Neural progenitor cell (in vitro differentiated cells): ENCODE data around the gene IL1RAPL1. TPM values are rescaled to one million over a fixed set of nuclear protein-coding genes. Genes with fewer than 3 reads are reported as not detected.

ENCODE experiments used
- DNase-seq: peaks from one replicate; pipeline ENCODE4 v3.0.0-alpha.2; 2016; ENCODE audit warnings: low spot score
- H2AFZ ChIP-seq: fragments of 200-600 bp; sonication (generic); replicated peaks from 2 replicates; pipeline ENCODE4 v1.6.1; 2016; ENCODE audit warnings: antibody characterized with exemption
- H3F3A ChIP-seq: fragments of 200-600 bp; sonication (generic); 2 replicates; pipeline ENCODE4 v1.6.1; 2016; ENCODE audit warnings: antibody characterized with exemption, low read depth
- H3K27ac ChIP-seq: fragments of 200-600 bp; sonication (generic); 2 replicates; pipeline ENCODE4 v1.5.1; 2016; ENCODE audit warnings: mild to moderate bottlenecking
- H3K27me3 ChIP-seq: fragments of 200-600 bp; sonication (generic); 2 replicates; pipeline ENCODE4 v1.6.1; 2016; ENCODE audit warnings: mild to moderate bottlenecking, moderate library complexity
- H3K36me3 ChIP-seq: fragments of 200-600 bp; sonication (generic); 2 replicates; pipeline ENCODE4 v1.5.1; 2016
- H3K4me1 ChIP-seq: fragments of 200-600 bp; sonication (generic); 2 replicates; pipeline ENCODE4 v1.6.1; 2016; ENCODE audit warnings: mixed run types
- H3K4me2 ChIP-seq: fragments of 200-600 bp; sonication (generic); 2 replicates; pipeline ENCODE4 v1.6.1; 2016
- H3K4me3 ChIP-seq: fragments of 200-600 bp; sonication (generic); 2 replicates; pipeline ENCODE4 v1.5.1; 2016
- H3K79me2 ChIP-seq: fragments of 200-600 bp; sonication (generic); 2 replicates; pipeline ENCODE4 v1.6.1; 2016; ENCODE audit warnings: low read depth
- H3K9ac ChIP-seq: fragments of 200-600 bp; sonication (generic); 2 replicates; pipeline ENCODE4 v1.6.1; 2016
- H3K9me3 ChIP-seq: fragments of 200-600 bp; sonication (generic); 2 replicates; pipeline ENCODE4 v1.5.1; 2016; ENCODE audit warnings: low read depth
- H4K20me1 ChIP-seq: fragments of 200-600 bp; sonication (generic); 2 replicates; pipeline ENCODE4 v1.6.1; 2016; ENCODE audit warnings: low read depth
- H3K27ac Mint-ChIP-seq: 3 replicates; pipeline ENCODE4 v1.8.0; 2021; ENCODE audit warnings: mixed read lengths
- H3K27me3 Mint-ChIP-seq: 2 replicates; pipeline ENCODE4 v1.8.0; 2022; ENCODE audit warnings: low read depth, mild to moderate bottlenecking, inconsistent platforms, moderate library complexity, mixed read lengths; ENCODE audit not compliant: insufficient read depth
- H3K36me3 Mint-ChIP-seq: 3 replicates; pipeline ENCODE4 v1.8.0; 2021; ENCODE audit warnings: mixed read lengths
- H3K4me1 Mint-ChIP-seq: 3 replicates; pipeline ENCODE4 v1.8.0; 2021; ENCODE audit warnings: mixed read lengths
- H3K4me3 Mint-ChIP-seq: 3 replicates; pipeline ENCODE4 v1.8.0; 2021; ENCODE audit warnings: mild to moderate bottlenecking, moderate library complexity, mixed read lengths
- H3K9me3 Mint-ChIP-seq: 3 replicates; pipeline ENCODE4 v1.8.0; 2020; ENCODE audit warnings: mixed read lengths
- CTCF ChIP-seq: fragments of 200-600 bp; sonication (generic); IDR thresholded peaks from 2 replicates; pipeline ENCODE4 v1.5.1; 2017; ENCODE audit warnings: antibody characterized with exemption, mild to moderate bottlenecking
- EZH2 ChIP-seq: fragments of 200-600 bp; sonication (generic); IDR thresholded peaks from 2 replicates; pipeline ENCODE4 v1.6.1; 2017; ENCODE audit warnings: antibody characterized with exemption, mild to moderate bottlenecking, moderate library complexity
- EZH2phosphoT487 ChIP-seq: fragments of 200-600 bp; sonication (generic); IDR thresholded peaks from 2 replicates; pipeline ENCODE4 v1.6.1; 2017; ENCODE audit warnings: antibody characterized with exemption
- total RNA-seq: library from RNA; depleted of rRNA; stranded (reverse); fragments of >200 nt; gene quantifications from 2 replicates; pipeline ENCODE4 v1.2.3, GENCODE V29; 2015; ENCODE audit warnings: low replicate concordance

IL1RAPL1 gene
- total RNA-seq, 1 donor from 2014 or later, result 13.4 TPM

GRCh38 chrX:29721152-29721551 lies 1133.9 kb downstream of the IL1RAPL1 start:
- Histone ChIP-seq H3K27me3 (no peaks in the 10 kb centered on the region), H4K20me1 (no peaks in the 10 kb centered on the region), H3K4me1 (no peaks in the 10 kb centered on the region), H3K4me3 (no peak overlapping the region), H2AFZ (no peak overlapping the region), H3K9me3 (no peaks in the 10 kb centered on the region), H3F3A (no peaks in the 10 kb centered on the region), H3K4me2 (no peak overlapping the region), H3K9ac (no peak overlapping the region), H3K27ac (no peak overlapping the region), H3K79me2 (no peaks in the 10 kb centered on the region), H3K36me3 (no peaks in the 10 kb centered on the region)
- no peak for DNase-seq
- no peaks in the 10 kb centered on the region for H3K36me3 Mint-ChIP-seq
- H3K27me3 Mint-ChIP-seq, result peaks cover 2% of the 10 kb centered on the region
- no peak overlapping the region for H3K27ac Mint-ChIP-seq
- H3K4me1 Mint-ChIP-seq, result no peaks in the 10 kb centered on the region
- TF ChIP-seq EZH2phosphoT487, result no peak
- TF ChIP-seq CTCF, result no peak
- TF ChIP-seq EZH2, result no peak
- H3K4me3 Mint-ChIP-seq, result no peak overlapping the region
- no peaks in the 10 kb centered on the region for H3K9me3 Mint-ChIP-seq

GRCh38 chrX:29724316-29724715 lies 1137.1 kb downstream of the IL1RAPL1 start:
- no peaks in the 10 kb centered on the region for H3K4me1 Mint-ChIP-seq
- H3K27me3 ChIP-seq, result no peaks in the 10 kb centered on the region
- H3F3A ChIP-seq, result no peaks in the 10 kb centered on the region
- no peaks in the 10 kb centered on the region for H3K36me3 Mint-ChIP-seq
- H3K27me3 Mint-ChIP-seq, result peaks cover 2% of the 10 kb centered on the region
- H3K36me3 ChIP-seq, result no peaks in the 10 kb centered on the region
- H3K4me3 ChIP-seq, result no peak overlapping the region
- no peak for DNase-seq
- H3K27ac Mint-ChIP-seq, result no peak overlapping the region
- TF ChIP-seq EZH2phosphoT487 (no peak), EZH2 (no peak), CTCF (no peak)
- no peak overlapping the region for H3K9ac ChIP-seq
- no peak overlapping the region for H2AFZ ChIP-seq
- H3K9me3 Mint-ChIP-seq, result no peaks in the 10 kb centered on the region
- no peaks in the 10 kb centered on the region for H3K79me2 ChIP-seq
- no peaks in the 10 kb centered on the region for H4K20me1 ChIP-seq
- no peak overlapping the region for H3K4me2 ChIP-seq
- H3K9me3 ChIP-seq, result no peaks in the 10 kb centered on the region
- no peaks in the 10 kb centered on the region for H3K4me1 ChIP-seq
- H3K27ac ChIP-seq, result no peak overlapping the region
- H3K4me3 Mint-ChIP-seq, result no peak overlapping the region

GRCh38 chrX:29726811-29727210 lies 1139.6 kb downstream of the IL1RAPL1 start:
- TF ChIP-seq EZH2phosphoT487, result no peak
- Mint-ChIP-seq H3K27ac (no peak overlapping the region), H3K36me3 (no peaks in the 10 kb centered on the region), H3K4me1 (no peaks in the 10 kb centered on the region), H3K4me3 (no peak overlapping the region), H3K9me3 (no peaks in the 10 kb centered on the region), H3K27me3 (peaks cover 2% of the 10 kb centered on the region)
- no peak for DNase-seq
- Histone ChIP-seq H3K9ac (no peak overlapping the region), H3K27ac (no peak overlapping the region), H3K9me3 (no peaks in the 10 kb centered on the region), H2AFZ (no peak overlapping the region), H3K79me2 (no peaks in the 10 kb centered on the region), H4K20me1 (no peaks in the 10 kb centered on the region), H3K4me2 (no peak overlapping the region), H3F3A (no peaks in the 10 kb centered on the region), H3K4me1 (peaks cover 5% of the 10 kb centered on the region), H3K4me3 (no peak overlapping the region), H3K36me3 (no peaks in the 10 kb centered on the region), H3K27me3 (no peaks in the 10 kb centered on the region)

GRCh38 chrX:29728639-29729038 lies 1141.4 kb downstream of the IL1RAPL1 start:
- H3K9me3 Mint-ChIP-seq, result no peaks in the 10 kb centered on the region
- Histone ChIP-seq H3K79me2 (no peaks in the 10 kb centered on the region), H3K27me3 (no peaks in the 10 kb centered on the region), H2AFZ (no peak overlapping the region), H3K4me2 (no peak overlapping the region), H3K9ac (no peak overlapping the region), H4K20me1 (no peaks in the 10 kb centered on the region), H3K4me1 (peaks cover 11% of the 10 kb centered on the region), H3K4me3 (no peak overlapping the region), H3F3A (no peaks in the 10 kb centered on the region), H3K27ac (no peak overlapping the region), H3K36me3 (no peaks in the 10 kb centered on the region), H3K9me3 (no peaks in the 10 kb centered on the region)
- no peaks in the 10 kb centered on the region for H3K4me1 Mint-ChIP-seq
- TF ChIP-seq EZH2phosphoT487 (no peak), EZH2 (no peak), CTCF (no peak)
- no peak overlapping the region for H3K27ac Mint-ChIP-seq
- H3K4me3 Mint-ChIP-seq, result no peak overlapping the region
- peaks cover 2% of the 10 kb centered on the region for H3K27me3 Mint-ChIP-seq
- DNase-seq, result no peak
- no peaks in the 10 kb centered on the region for H3K36me3 Mint-ChIP-seq
